GF-D8 (cell line): ENCODE measurements around the gene CALML5.
"Not testable (repeated sequence)": the region's sequence is repeated elsewhere in the genome, so short reads cannot be mapped to it uniquely, and the experiment has no call there.

Source experiments
- DNase-seq: peaks from one replicate; lab custom pipeline; 2025; lab: John Stamatoyannopoulos, UW

CALML5 gene

DNA sequence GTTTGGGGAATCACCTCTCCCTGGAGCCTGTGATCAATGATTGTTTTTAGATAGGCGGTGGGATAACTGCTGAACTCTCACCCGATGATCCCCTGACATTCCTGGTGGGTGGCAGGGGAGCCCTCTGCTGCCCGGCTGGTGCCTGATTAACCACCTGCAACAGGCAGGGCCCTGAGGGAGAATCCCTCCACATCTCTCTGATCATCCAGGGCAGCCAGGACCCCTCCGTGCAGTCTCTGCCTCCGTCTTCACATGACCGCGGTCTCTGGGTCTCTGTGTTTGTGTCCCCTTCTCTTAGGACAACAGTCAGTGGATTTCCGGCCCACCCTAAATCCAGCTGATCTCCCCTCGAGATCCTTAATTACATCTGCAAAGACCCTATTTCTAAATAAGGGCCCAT is 17.4 kb downstream of the CALML5 start:
- no peak for DNase-seq

DNA sequence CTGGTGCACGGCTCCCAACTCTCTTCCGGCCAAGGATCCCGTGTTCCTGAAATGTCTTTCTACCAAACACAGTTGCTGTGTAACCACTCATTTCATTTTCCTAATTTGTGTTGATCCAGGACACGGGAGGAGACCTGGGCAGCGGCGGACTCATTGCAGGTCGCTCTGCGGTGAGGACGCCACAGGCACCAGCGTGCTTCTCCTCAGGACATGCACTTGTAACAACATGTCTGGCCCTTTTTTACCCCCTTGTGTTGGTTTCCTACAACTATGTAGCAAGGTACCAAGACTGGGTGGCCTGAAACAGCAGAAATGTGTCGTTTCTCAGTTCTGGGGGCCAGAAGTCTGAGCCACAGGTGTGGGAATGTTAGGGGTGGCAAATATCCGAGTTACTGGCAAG is 18.2 kb downstream of the CALML5 start:
- DNase-seq: no peak

- DNase-seq: no peak
These were observed 19.0 kb downstream of the CALML5 start for GRCh38 chr10:5480162-5480941.

GRCh38 chr10:5479481-5480161 is 19.7 kb downstream of the CALML5 start:
- no peak for DNase-seq

DNA sequence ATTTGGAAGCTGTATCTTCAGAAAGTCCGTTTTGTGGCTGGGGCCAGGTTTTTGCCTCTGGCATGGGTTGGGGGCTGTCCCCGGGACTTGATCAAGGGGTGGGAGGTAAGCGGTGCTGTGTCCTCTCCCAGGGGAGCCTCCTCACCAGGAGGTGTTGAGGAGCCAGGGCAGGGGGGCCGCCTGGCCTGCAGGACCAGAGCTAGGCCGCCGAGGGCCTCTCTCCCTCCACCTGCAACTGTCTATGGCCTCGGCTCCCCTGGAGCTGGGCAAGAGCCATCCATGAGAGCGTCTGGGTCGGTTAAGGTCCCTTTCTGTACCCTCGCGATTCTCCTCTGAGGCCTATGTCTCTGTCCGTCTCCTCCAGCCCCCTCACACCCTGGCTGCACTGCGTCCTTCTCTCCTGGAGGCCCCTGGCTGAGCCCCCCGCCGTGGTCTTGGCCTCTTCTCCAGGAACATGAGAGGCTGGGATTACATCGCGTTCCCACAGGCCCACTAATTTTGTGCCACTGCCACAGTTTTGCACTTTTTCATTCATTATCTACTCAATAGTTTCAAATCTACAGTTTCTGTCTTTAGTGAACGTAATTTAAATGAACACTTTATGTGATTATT is 20.6 kb downstream of the CALML5 start:
- DNase-seq: no peak

DNA sequence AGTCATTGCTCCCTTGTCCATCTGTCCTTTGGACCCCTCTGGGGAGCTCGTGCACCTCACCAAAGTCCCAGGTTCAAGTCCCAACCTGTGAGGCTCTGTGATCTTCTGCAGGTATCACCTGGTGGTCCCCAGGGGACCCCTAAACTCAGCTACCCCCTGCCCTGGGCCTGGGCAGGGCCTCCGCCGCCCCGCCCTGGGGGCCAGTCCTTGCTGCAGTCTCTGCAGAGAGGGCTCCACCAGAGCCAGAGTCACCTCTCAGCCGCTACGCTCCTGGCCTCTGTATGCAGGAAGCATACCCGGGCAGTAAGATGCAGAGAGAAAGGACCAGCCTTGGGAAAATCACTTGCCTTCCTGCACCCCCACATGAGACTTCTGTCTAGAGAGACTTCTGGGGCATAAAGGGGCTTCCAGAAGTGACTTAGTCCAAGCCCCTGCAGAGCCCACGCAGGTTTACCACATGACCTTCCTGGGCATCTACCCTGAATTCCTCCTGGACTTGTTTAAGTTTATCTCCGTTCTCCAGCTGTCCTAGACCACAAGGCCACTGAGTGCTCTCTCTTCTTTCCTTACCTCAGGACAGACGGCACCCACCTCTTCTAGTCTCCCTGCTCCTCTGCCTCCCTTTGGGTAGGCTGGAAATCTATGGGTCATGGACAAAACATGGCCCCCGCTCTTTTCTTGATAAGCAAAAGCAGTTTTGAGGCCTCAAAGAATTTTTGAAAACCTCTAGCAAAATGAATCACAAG is 21.2 kb downstream of the CALML5 start:
- no peak for DNase-seq

DNA sequence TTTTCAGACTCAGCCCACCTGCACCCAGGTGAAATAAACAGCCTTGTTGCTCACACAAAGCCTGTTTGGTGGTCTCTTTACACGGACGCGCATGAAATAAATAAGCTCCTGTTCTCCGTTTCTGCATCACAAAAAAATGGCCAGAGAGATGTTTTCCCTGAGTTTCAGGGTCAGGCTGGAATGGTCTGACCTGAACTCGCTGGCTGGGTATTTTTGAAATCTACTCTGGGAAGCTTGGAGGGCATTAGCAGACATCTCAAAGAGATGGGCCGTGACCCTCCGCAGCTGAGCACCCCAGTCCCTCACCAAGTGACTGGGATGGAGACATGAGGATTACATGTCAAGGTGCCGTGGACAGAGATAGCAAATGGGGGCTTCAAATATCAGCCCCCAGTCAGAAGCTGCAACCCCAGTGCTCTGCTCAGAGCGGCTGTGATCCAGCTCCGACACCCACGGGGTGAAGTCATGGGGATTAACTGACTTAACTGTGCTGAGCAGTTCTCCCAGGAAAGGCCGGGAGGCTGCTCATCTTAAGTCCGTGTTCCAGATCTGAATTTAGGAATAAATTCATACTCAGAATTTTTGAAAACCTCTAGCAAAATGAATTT is 22.3 kb downstream of the CALML5 start:
- no peak for DNase-seq

DNA sequence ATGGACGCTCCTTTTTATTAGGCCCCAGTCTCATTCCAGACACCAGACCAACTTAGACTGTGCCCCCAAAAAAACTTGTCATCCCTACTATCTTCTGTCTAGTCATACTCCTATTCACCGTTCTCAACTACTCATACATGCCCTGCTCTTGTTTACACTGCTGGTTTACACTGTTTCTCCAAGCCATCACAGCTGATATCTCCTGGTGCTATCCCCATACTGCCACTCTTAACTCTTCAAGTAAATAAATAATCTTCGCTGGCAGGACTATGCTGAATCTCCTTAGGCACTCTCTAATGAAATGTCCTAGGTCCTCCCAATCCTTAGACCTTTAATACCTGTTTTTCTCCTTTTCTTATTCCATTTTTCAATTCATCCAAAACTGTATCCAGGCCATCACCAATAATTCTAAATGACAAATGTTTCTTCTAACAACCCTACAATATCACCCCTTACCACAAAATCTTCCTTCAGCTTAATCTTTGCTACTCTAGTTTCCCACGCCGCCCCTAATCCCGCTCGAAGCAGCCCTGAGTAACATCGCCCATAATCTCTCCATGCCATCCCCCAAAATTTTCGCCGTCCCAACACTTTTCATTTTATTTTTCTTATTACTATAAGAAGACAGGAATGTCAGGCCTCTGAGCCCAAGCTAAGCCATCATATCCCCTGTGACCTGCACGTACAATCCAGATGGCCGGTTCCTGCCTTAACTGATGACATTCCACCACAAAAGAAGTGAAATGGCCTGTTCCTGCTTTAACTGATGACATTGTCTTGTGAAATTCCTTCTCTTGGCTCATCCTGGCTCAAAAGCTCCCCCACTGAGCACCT is 23.2 kb downstream of the CALML5 start:
- not testable (repeated sequence) for DNase-seq

GRCh38 chr10:5475088-5475487 is 24.3 kb downstream of the CALML5 start:
- not testable (repeated sequence) for DNase-seq

GRCh38 chr10:5474642-5475041 is 24.7 kb downstream of the CALML5 start:
- DNase-seq: not testable (repeated sequence)

DNA sequence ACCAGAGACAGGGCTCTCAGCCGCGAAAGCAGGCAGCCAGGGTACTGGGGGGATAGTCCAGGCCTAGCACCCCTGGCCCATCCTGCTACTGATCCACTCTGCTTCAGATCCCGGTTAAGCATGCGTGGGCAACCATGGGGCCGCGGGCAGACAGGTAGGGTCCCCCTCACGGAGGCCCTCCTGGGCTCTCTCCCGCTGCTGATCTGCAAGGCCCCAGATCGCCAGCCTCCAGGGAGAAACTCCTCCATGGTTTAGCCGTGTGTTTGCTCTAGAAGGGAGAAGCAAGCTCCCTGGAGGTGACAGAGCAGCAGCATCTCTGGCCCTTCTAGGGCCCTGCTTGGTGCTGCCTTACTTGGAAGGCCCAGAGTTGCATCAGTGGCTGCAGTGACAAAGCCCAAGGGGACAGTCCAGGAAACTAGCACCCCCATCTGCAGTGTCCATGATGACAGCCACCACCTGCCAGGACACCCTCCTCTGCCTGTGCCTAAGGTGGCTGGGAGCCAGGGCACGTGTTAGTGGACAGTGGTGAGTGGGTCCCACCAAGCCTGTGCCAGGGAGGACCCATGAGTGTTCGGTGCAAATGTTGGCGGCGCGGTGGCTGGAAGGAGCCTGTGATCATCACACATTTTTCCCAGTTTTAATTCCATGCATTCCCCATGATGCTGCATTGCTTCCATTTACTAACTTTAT is 29.2 kb downstream of the CALML5 start:
- DNase-seq: no peak

GRCh38 chr10:5469353-5470061 is 29.9 kb downstream of the CALML5 start:
- DNase-seq: no peak

DNA sequence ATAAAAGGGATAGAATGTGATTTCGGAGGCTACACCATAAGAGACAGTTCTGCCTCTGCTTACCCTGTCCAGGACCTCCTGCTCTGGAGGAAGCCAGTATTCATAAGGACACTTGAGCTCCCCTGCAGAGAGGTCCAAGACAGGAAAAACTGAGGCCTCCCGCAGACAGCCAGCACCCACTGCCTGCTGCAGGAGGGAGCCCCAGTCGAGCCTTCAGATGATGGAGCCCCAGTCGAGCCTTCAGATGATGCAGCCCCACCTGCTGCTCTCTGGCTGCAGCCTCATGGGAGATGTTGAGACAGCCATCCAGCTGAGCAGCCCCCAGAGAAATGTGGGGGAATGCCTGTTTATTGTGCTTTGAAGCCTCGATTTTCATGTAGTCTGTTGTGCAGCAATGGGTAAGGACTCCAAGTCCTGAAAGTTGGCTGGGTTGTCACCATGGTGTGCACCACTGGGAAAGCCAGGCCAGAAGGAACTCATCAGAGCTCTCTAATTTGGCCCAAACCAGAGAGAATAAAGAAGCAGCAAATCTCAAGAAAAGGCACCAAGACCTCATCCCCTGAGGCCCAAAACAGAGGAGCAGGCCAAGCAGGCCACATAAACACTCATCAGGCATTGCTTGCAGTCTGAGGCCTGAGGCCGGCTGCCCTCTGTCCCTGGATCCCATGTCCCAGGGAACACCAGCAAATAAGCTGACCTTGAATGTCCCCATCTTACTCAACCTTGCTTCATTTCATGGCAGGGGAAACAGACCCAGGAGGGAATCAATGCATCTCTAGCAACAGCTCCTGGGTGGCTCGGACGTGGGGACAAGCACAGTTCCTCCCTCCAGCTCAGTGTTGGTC is 30.9 kb downstream of the CALML5 start:
- DNase-seq: no peak

DNA sequence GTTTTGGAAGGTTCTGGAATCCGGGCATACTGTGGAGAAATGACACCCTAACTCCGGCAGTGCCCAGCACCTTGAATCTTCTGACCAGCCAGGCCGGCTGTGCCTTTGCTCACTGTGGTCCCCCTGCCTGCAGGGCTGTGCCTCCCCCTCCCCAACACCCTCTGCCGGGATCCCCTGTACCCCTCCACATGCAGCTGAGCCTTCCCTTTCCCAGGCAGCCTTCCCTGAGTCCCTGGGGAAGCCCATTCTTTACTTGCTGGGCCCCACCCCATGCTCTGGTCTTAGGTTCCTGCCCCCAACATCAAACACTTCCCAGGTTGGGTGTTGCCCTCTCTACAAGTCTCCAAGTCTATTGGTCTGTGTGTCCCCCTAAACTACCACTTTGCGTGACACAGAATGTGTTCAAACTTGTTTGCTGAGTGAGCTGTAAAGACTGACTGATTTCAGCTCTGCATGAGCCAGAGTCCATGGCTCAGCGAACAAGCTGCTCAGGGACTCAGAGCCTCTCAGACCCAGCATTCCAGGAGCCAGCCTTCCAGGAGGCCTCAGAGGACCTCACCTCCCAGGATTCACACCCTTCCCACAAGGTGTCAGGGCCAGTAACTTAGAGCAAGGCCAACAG is 31.6 kb downstream of the CALML5 start:
- no peak for DNase-seq

- no peak for DNase-seq
These were observed 32.2 kb downstream of the CALML5 start for GRCh38 chr10:5467207-5467535.

DNA sequence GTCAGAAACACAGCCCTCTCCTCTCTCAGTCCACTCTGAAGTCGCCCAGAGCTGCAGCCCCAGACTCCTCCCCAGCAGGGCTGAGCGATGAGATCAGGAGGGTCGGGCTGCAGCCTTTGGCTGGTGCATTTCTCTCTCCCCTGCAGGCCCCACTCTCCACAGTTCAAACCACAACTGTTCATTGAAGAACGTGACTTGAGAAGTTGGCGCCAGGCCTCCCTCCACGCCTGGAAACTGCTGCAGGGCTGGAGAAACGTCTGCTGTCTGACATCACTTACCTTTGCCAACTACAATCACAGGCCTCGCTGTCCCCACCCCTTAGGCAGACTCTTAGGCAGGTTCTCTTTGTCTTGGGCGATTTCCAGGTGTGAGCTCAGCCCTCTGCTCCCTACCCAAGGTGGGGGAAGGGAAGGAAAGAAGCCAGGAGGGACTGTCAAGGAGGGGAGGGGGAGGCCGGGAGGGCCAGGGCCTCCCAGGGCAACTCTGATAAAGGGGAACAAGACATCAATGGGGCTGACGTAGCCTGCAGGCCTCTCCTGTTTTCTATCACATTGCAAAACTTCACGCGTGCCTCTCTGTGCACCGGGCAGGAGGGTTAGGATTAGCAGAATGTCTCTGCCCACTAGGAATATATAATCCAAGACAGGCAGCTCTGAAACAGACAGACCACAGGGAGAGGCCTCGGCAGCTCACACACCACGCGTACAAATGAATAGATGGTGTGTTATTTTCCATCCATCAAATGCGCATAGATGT is 32.7 kb downstream of the CALML5 start:
- no peak for DNase-seq

DNA sequence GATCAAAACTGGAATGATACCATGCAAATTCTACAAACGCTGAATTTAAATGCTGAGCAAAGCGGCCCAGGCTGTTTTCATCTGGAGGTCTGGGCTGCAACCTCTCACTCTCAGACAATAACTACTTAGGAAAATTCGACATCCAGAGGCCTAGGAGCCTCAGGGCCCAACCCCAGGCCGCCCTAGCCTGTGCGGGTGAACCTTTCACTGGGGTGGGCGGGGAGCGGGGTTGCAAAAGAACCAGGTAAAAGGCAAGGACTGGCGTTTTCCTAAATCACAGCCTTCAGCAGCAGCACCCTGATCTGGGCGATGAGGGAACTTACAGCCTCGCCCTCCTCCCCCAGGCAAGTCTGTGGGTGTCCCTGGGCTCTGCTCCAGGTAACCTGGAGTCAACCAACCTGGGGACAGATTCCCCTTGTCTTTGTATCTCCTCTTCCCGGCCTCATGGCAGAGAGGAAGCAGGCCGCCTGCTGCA is 33.4 kb downstream of the CALML5 start:
- DNase-seq: no peak

GRCh38 chr10:5464546-5464945 is 34.8 kb downstream of the CALML5 start:
- no peak for DNase-seq
